ENCODE data around the gene RBL2. TPM values are rescaled to one million over a fixed set of nuclear protein-coding genes. Genes with fewer than 3 reads are reported as not detected.

Gene RBL2
- total and polyA plus RNA-seq, 2 of the 13 experiments (the other 11 are each of a cell fraction or from before 2014, with no cell fraction given): 41.2 to 60.9 TPM

- no peak for TF ChIP-seq ATF7 (IDR thresholded peaks at IDR 0.05)
- TF ChIP-seq ATF7 (CRISPR knock-in tag; IDR thresholded peaks at IDR 0.05): no peak
- peak; percentile 79; the same call in 1 of the 2 replicates for TF ChIP-seq ZNF761 (CRISPR knock-in tag; conservative IDR thresholded peaks at IDR 0.05)
- TF ChIP-seq FOXP1 (IDR thresholded peaks at IDR 0.05): no peak
- TF ChIP-seq FOXP1 (CRISPR knock-in tag; IDR thresholded peaks at IDR 0.05): 0 out of 2 replicates have a peak, but pooled peaks have one; percentile 6
- peak; percentile 76 for TF ChIP-seq TEAD3 (CRISPR knock-in tag; optimal IDR thresholded peaks at IDR 0.05; ENCODE audit: borderline replicate concordance)
- TF ChIP-seq ZNF841 (CRISPR knock-in tag; IDR thresholded peaks at IDR 0.05; ENCODE audit: borderline replicate concordance): no peak
- TF ChIP-seq IRF9 (CRISPR knock-in tag; IDR thresholded peaks at IDR 0.05; ENCODE audit: borderline replicate concordance): no peak
- TF ChIP-seq SOX6 (IDR thresholded peaks at IDR 0.05): no peak
- no peak for TF ChIP-seq SOX6 (CRISPR knock-in tag; IDR thresholded peaks at IDR 0.05)
- TF ChIP-seq SNAI1 (CRISPR knock-in tag; IDR thresholded peaks at IDR 0.05; ENCODE audit: borderline replicate concordance): no peak
- TF ChIP-seq, protein P1, sequence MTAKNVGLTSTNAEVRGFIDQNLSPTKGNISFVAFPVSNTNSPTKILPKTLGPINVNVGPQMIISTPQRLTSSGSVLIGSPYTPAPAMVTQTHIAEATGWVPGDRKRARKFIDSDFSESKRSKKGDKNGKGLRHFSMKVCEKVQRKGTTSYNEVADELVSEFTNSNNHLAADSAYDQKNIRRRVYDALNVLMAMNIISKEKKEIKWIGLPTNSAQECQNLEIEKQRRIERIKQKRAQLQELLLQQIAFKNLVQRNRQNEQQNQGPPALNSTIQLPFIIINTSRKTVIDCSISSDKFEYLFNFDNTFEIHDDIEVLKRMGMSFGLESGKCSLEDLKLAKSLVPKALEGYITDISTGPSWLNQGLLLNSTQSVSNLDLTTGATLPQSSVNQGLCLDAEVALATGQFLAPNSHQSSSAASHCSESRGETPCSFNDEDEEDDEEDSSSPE (CRISPR knock-in tag; IDR thresholded peaks at IDR 0.05): no peak
- no peak for TF ChIP-seq CCAR2 (optimal IDR thresholded peaks at IDR 0.05; ENCODE audit: low read depth, low read length)
- TF ChIP-seq ZBTB7B (CRISPR knock-in tag; IDR thresholded peaks at IDR 0.05): peak; percentile 39; the same call in 1 of the 2 replicates
- TF ChIP-seq ZSCAN29 (CRISPR knock-in tag; conservative IDR thresholded peaks at IDR 0.05): peak; percentile 88
- peak; percentile 78; the same call in 1 of the 2 replicates for TF ChIP-seq TBX2 (CRISPR knock-in tag; IDR thresholded peaks at IDR 0.05; ENCODE audit: borderline replicate concordance)
- TF ChIP-seq ARID5B (CRISPR knock-in tag; IDR thresholded peaks at IDR 0.05): peak; percentile 57
- TF ChIP-seq THAP11 (CRISPR knock-in tag; IDR thresholded peaks at IDR 0.05): peak; percentile 74
- TF ChIP-seq, protein P2, sequence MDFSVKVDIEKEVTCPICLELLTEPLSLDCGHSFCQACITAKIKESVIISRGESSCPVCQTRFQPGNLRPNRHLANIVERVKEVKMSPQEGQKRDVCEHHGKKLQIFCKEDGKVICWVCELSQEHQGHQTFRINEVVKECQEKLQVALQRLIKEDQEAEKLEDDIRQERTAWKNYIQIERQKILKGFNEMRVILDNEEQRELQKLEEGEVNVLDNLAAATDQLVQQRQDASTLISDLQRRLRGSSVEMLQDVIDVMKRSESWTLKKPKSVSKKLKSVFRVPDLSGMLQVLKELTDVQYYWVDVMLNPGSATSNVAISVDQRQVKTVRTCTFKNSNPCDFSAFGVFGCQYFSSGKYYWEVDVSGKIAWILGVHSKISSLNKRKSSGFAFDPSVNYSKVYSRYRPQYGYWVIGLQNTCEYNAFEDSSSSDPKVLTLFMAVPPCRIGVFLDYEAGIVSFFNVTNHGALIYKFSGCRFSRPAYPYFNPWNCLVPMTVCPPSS (IDR thresholded peaks at IDR 0.05): no peak
- TF ChIP-seq SRY (CRISPR knock-in tag; IDR thresholded peaks at IDR 0.05): no peak
- TF ChIP-seq ZNF333 (CRISPR knock-in tag; IDR thresholded peaks at IDR 0.05; ENCODE audit: borderline replicate concordance): no peak
- TF ChIP-seq IKZF5 (CRISPR knock-in tag; IDR thresholded peaks at IDR 0.05): peak; percentile 38; the same call in 1 of the 2 replicates
- TF ChIP-seq ZNF232 (CRISPR knock-in tag; IDR thresholded peaks at IDR 0.05; ENCODE audit: borderline replicate concordance): no peak
Observed at GRCh38 chr16:53509906-53510703, 75.8 kb downstream of the RBL2 start (continued).

Data from HepG2 (cell line).